Endothelial cell of umbilical vein (primary cell): Measurements from ENCODE around the gene SAMSN1. TPM values are rescaled to one million over a fixed set of nuclear protein-coding genes. Genes with fewer than 3 reads are reported as not detected.

Experiments used
- BruUV-seq: library from RNA; stranded (reverse); fragments of 400-500 nt; replicated peaks from 2 replicates; lab custom pipeline; 2021; lab: Mats Ljungman, UMichigan
- CTCF ChIA-PET: fragments of 300-600, 350-600 bp; sonication (Branson Sonifier 250); formaldehyde crosslinking; loops from one replicate; lab custom pipeline; 2021; ENCODE audit warnings: antibody characterized with exemption, inconsistent platforms; lab: Charles Lee
- POLR2A ChIA-PET: fragments of 300-600, 350-600 bp; sonication (Branson Sonifier 250); formaldehyde crosslinking; loops from one replicate; lab custom pipeline; 2021; ENCODE audit warnings: antibody characterized with exemption, inconsistent platforms; lab: Charles Lee
- DNase-seq: peaks from one replicate; pipeline ENCODE4 v3.0.0-alpha.2; 2011; ENCODE audit warnings: low read depth, low spot score
- FAIRE-seq: peaks from 2 replicates; lab custom pipeline; 2011; peaks lifted over from hg19 to GRCh38; lab: Jason Lieb, UNC
- H2AFZ ChIP-seq: 2 replicates; pipeline ENCODE4 v1.6.0; 2012; ENCODE audit warnings: low read depth, low read length, control low read depth, inconsistent platforms
- H3K27ac ChIP-seq: 2 replicates; pipeline ENCODE4 v1.5.1; 2011; ENCODE audit warnings: low read depth, mild to moderate bottlenecking, control low read depth, low read length, moderate library complexity; ENCODE audit not compliant: insufficient read depth
- H3K27me3 ChIP-seq, 2 experiments: 2 replicates each; pipeline versions ENCODE4 v1.6.0 to v1.6.1; 2011; ENCODE audit warnings: low read length in 2 of 2, mixed read lengths in 1 of 2; ENCODE audit not compliant: control insufficient read depth in 2 of 2, insufficient read depth in 2 of 2
- H3K36me3 ChIP-seq, 2 experiments: 2 replicates in 1 of 2; 3 replicates in 1 of 2; pipeline ENCODE4 v1.5.1; 2011; ENCODE audit warnings: low read length in 2 of 2, mild to moderate bottlenecking in 1 of 2, moderate library complexity in 1 of 2; ENCODE audit not compliant: control insufficient read depth in 2 of 2, insufficient read depth in 2 of 2; ENCODE audit errors: extremely low read depth in 1 of 2
- H3K4me1 ChIP-seq: 3 replicates; pipeline ENCODE4 v1.5.1; 2011; ENCODE audit warnings: mild to moderate bottlenecking, low read length; ENCODE audit not compliant: control insufficient read depth, insufficient read depth; ENCODE audit errors: extremely low read depth
- H3K4me2 ChIP-seq: 2 replicates; pipeline ENCODE4 v1.6.1; 2011; ENCODE audit warnings: low read length, control low read depth, mixed read lengths; ENCODE audit not compliant: insufficient read depth
- H3K4me3 ChIP-seq, 3 experiments: fragments of 200-600 bp in 1 of 3; sonication (generic), shearing (Covaris generic) in 1 of 3; replicated peaks in 1 of 3; 2 replicates each; pipeline ENCODE4 v1.5.1; 2011 to 2016; ENCODE audit warnings: control low read depth in 3 of 3, low read length in 3 of 3, mild to moderate bottlenecking in 2 of 3, inconsistent platforms in 1 of 3, low read depth in 1 of 3, moderate library complexity in 1 of 3; ENCODE audit not compliant: insufficient read depth in 1 of 3
- H3K79me2 ChIP-seq: 2 replicates; pipeline ENCODE4 v1.6.0; 2012; ENCODE audit warnings: low read length, inconsistent platforms; ENCODE audit not compliant: control insufficient read depth, insufficient read depth
- H3K9ac ChIP-seq: replicated peaks from 2 replicates; pipeline ENCODE3; 2011; ENCODE audit warnings: low read length, control low read depth; ENCODE audit not compliant: insufficient read depth; ENCODE audit errors: extremely low read depth
- H3K9me1 ChIP-seq: replicated peaks from 3 replicates; pipeline ENCODE4 v1.6.0; 2011; ENCODE audit warnings: mild to moderate bottlenecking, low read length; ENCODE audit not compliant: control insufficient read depth, insufficient read depth; ENCODE audit errors: extremely low read depth
- H3K9me3 ChIP-seq: replicated peaks from 2 replicates; pipeline ENCODE4 v1.5.1; 2012; ENCODE audit warnings: low read length, inconsistent platforms; ENCODE audit not compliant: control insufficient read depth, insufficient read depth
- H4K20me1 ChIP-seq: replicated peaks from 2 replicates; pipeline ENCODE3; 2011; ENCODE audit warnings: mild to moderate bottlenecking, low read length; ENCODE audit not compliant: control insufficient read depth, insufficient read depth; ENCODE audit errors: extremely low read depth
- CTCF ChIP-seq, 2 donors: IDR thresholded peaks; 1 replicate in 1 of 2; 2 replicates in 1 of 2; pipeline ENCODE4 v1.5.1; 2011; ENCODE audit warnings: low read length in 2 of 2, mild to moderate bottlenecking in 2 of 2, moderate library complexity in 2 of 2, control low read depth in 1 of 2, inconsistent platforms in 1 of 2, low read depth in 1 of 2; ENCODE audit not compliant: insufficient read depth in 1 of 2; ENCODE audit errors: extremely low read depth in 1 of 2
- EZH2 ChIP-seq: IDR thresholded peaks from 2 replicates; pipeline ENCODE4 v1.6.1; 2012; ENCODE audit warnings: borderline replicate concordance, low read depth, mild to moderate bottlenecking, moderate library complexity, low read length, inconsistent platforms; ENCODE audit not compliant: severe bottlenecking
- FOS ChIP-seq: IDR thresholded peaks from 2 replicates; pipeline ENCODE4 v1.6.1; 2011; ENCODE audit warnings: mild to moderate bottlenecking, low read length, moderate library complexity, borderline replicate concordance; ENCODE audit not compliant: insufficient read depth
- GATA2 ChIP-seq: IDR thresholded peaks from 2 replicates; pipeline ENCODE4 v1.7.0; 2011; ENCODE audit warnings: low read depth, mild to moderate bottlenecking, moderate library complexity, mixed read lengths, low read length; ENCODE audit not compliant: insufficient read length, insufficient read depth
- JUN ChIP-seq: IDR thresholded peaks from 2 replicates; pipeline ENCODE4 v1.6.1; 2011; ENCODE audit warnings: borderline replicate concordance, low read depth; ENCODE audit not compliant: insufficient read length, insufficient read depth
- MAX ChIP-seq: IDR thresholded peaks from 2 replicates; pipeline ENCODE4 v1.6.1; 2011; ENCODE audit not compliant: insufficient read depth, insufficient read length
- MYC ChIP-seq: IDR thresholded peaks from one replicate; pipeline ENCODE4 v1.6.1; 2011; ENCODE audit warnings: mild to moderate bottlenecking, low read depth, low read length
- POLR2A ChIP-seq: IDR thresholded peaks from 2 replicates; pipeline ENCODE4 v1.6.1; 2012; ENCODE audit warnings: low read depth, mild to moderate bottlenecking, control low read depth, low read length
- POLR2AphosphoS5 ChIP-seq: IDR thresholded peaks from 2 replicates; pipeline ENCODE4 v1.6.1; 2012; ENCODE audit warnings: low read depth, mild to moderate bottlenecking, control low read depth, low read length, moderate library complexity; ENCODE audit not compliant: insufficient read depth
- dilution Hi-C: fragments of 300-500 bp; cut with MboI; formaldehyde crosslinking; loops from one replicate; pipeline ENCODE4 v1.15.0; 2019; ENCODE audit warnings: low sequenced_read_pairs; ENCODE audit not compliant: extremely low pct_ligation_motif_present
- intact Hi-C: fragments of 100-400 bp; cut with micrococcal nuclease; formaldehyde crosslinking; loops from one replicate; pipeline ENCODE4 v1.10.0; 2022
- polyA plus RNA-seq, 4 experiments: library from polyadenylated mRNA; depleted of rRNA in 3 of 4; stranded (reverse) in 3 of 4; unstranded in 1 of 4; fragments of >200 nt; gene quantifications; 2 replicates each; pipeline versions ENCODE4 v1.2.1 to v1.2.3, GENCODE V29; 2011 to 2012; ENCODE audit warnings: missing spikeins in 1 of 4
- total RNA-seq: library from RNA; stranded (reverse); gene quantifications from 2 replicates; pipeline ENCODE4 v1.2.3, GENCODE V29; 2021

SAMSN1 gene
- total and polyA plus RNA-seq, 2 donors (not counting 3 experiments of a cell fraction or from before 2014, with no cell fraction given): 2.5 to 5.3 TPM

GRCh38 chr21:14584357-14585095 lies 38.4 kb upstream of the SAMSN1 start:
- dilution Hi-C loops: no loop called here
- CTCF ChIA-PET: no interaction called here
- no peak overlapping the region for H3K27ac ChIP-seq
- no peaks in the 10 kb centered on the region for H4K20me1 ChIP-seq
- FAIRE-seq: no peak
- no peaks in the 10 kb centered on the region for H3K9me3 ChIP-seq
- H3K27me3 ChIP-seq: no peaks in the 10 kb centered on the region
- BruUV-seq: no TSS peak
- no peak overlapping the region for H3K4me3 ChIP-seq
- no peaks in the 10 kb centered on the region for H3K79me2 ChIP-seq
- no peak overlapping the region for H3K4me2 ChIP-seq
- H2AFZ ChIP-seq: no peak overlapping the region
- no peak overlapping the region for H3K9ac ChIP-seq
- no peak for TF ChIP-seq POLR2A
- TF ChIP-seq CTCF (IDR thresholded peaks at IDR 0.05; ENCODE audit: extremely low read depth in 1 of 2, insufficient read depth in 1 of 2, low read depth in 1 of 2, low read length in 2 of 2): no peak
- no peak for TF ChIP-seq POLR2AphosphoS5
- no peak for TF ChIP-seq JUN
- no peak for TF ChIP-seq FOS
- TF ChIP-seq EZH2: no peak
- no peak for TF ChIP-seq GATA2
- TF ChIP-seq MAX: no peak
- no peak for TF ChIP-seq MYC
- no peaks in the 10 kb centered on the region for H3K9me1 ChIP-seq
- no peaks in the 10 kb centered on the region for H3K36me3 ChIP-seq
- POLR2A ChIA-PET: no interaction called here
- H3K4me1 ChIP-seq: no peaks in the 10 kb centered on the region
- DNase-seq: no peak
- intact Hi-C loops: no loop called here
